RWPE1 (cell line): ENCODE measurements around the gene LARP6.

Experiments
- CTCF ChIA-PET: fragments of 350-600 bp; sonication (Branson Sonifier 250); formaldehyde crosslinking; extraction: SDS; loops from one replicate; lab custom pipeline; 2021; lab: Yijun Ruan, JAX
- POLR2A ChIA-PET: fragments of 400-600 bp; formaldehyde crosslinking; extraction: SDS; loops from one replicate; lab custom pipeline; 2020; ENCODE audit warnings: antibody characterized with exemption; ENCODE audit not compliant: low non-redundant PET; lab: Yijun Ruan, JAX
- DNase-seq: peaks from one replicate; pipeline ENCODE4 v3.0.0; 2012; ENCODE audit warnings: low spot score
- H3K27ac ChIP-seq: fragments of 450-650 bp; 2 replicates; pipeline ENCODE4 v1.5.1; 2017
- TF ChIP-seq, protein P1 (sequence below): fragments of 450-650 bp; conservative IDR thresholded peaks from 2 replicates; pipeline ENCODE4 v1.5.1; 2017; ENCODE audit warnings: low read depth, mild to moderate bottlenecking

Gene LARP6

DNA sequence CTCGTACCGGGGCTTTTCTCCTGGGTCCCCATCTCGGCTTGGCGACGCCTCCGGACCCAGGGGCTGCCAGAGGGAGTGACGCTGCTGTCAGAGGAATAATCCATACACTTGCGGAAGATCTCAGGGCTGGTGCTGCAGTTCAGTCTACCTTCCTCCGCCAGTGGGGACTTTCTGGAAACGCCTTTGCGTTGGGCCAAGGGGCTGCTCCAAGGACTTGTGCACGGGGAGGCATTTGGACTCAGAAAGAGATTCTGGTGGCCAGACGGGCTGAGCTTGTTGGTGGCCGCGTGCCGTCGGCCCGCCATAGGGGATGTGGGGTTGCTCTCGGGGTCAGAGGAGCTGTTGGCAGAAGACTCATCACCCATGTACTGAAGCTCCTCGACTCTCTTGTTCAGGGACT lies 21.8 kb downstream of the LARP6 start:
- peak overlapping the region; percentile 38 for H3K27ac ChIP-seq
- CTCF ChIA-PET: no interaction called here
- TF ChIP-seq, protein P1, sequence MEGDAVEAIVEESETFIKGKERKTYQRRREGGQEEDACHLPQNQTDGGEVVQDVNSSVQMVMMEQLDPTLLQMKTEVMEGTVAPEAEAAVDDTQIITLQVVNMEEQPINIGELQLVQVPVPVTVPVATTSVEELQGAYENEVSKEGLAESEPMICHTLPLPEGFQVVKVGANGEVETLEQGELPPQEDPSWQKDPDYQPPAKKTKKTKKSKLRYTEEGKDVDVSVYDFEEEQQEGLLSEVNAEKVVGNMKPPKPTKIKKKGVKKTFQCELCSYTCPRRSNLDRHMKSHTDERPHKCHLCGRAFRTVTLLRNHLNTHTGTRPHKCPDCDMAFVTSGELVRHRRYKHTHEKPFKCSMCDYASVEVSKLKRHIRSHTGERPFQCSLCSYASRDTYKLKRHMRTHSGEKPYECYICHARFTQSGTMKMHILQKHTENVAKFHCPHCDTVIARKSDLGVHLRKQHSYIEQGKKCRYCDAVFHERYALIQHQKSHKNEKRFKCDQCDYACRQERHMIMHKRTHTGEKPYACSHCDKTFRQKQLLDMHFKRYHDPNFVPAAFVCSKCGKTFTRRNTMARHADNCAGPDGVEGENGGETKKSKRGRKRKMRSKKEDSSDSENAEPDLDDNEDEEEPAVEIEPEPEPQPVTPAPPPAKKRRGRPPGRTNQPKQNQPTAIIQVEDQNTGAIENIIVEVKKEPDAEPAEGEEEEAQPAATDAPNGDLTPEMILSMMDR: no peak
- DNase-seq: no peak
- POLR2A ChIA-PET: no interaction called here

DNA sequence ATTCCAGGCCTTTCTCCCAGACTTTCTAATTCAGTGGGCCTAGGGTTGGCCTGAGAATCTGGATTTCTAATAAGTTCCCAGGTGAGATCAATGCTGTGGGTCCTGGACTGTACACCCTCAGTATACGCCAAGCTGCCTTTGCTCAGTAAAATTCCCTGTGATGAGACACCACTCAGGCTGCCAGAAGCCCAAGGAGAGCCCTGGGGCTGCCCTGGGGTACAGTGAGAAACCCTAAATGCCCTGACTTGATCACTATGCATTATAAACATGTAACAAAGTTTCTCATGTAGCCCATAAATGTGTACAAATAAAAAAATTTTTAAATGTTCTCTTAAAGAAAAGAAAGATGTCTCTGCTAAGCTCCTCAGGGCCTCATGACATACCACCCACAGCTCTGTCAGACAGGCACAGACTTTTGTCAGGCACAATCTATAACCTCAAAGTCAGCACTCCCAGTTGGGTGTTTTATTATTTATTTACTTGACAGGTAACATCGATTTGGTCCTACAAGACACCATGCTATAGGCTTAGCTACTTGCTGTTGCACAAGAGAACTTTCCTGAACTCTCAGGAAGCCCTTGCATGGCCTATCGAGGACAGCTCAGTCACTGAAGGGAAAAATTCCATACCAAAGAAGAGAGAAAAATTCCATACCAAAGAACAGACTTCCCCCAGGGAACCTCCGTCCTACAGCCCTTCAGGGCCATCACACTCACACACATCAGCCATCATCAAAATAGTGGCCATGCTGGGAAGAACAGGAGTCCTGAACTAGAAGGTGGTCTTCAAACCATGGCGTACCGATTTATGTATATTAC lies 22.7 kb downstream of the LARP6 start:
- ChIA-PET POLR2A (no interaction called here), CTCF (interaction anchor here (1.5 to 1.9 kb wide), 2 partner anchors 20 to 44 kb away, joined by 4 to 5 read pairs; no protein-coding TSS in a partner anchor)
- TF ChIP-seq, protein P1: no peak
- DNase-seq: no peak
- H3K27ac ChIP-seq: no peak overlapping the region

DNA sequence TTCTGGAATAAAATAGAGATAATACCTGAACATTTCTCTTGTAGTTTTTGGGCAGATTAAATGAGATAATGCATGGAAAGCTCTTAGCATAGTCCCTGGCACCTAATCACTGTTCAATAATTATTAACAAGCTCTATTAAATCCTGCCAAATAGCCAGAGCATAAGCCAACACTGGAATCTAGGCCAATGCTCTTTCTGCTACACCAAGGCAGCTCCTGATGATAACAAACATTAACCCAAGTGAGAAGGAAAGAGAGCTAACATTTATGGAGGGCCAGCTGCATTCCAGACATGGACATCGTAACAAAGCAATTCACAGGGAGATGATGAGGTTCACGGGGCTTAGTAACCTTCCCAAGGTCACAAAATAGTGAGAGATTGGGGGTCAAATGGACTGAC lies 23.3 kb downstream of the LARP6 start:
- TF ChIP-seq, protein P1: no peak
- ChIA-PET CTCF (interaction anchor here (1.5 to 1.9 kb wide), 2 partner anchors 19 to 45 kb away, joined by 4 to 5 read pairs; no protein-coding TSS in a partner anchor), POLR2A (interaction anchor here (0.5 kb wide), 1 partner anchor 13 kb away, joined by 7 read pairs; no protein-coding TSS in a partner anchor)
- no peak for DNase-seq
- no peak overlapping the region for H3K27ac ChIP-seq

DNA sequence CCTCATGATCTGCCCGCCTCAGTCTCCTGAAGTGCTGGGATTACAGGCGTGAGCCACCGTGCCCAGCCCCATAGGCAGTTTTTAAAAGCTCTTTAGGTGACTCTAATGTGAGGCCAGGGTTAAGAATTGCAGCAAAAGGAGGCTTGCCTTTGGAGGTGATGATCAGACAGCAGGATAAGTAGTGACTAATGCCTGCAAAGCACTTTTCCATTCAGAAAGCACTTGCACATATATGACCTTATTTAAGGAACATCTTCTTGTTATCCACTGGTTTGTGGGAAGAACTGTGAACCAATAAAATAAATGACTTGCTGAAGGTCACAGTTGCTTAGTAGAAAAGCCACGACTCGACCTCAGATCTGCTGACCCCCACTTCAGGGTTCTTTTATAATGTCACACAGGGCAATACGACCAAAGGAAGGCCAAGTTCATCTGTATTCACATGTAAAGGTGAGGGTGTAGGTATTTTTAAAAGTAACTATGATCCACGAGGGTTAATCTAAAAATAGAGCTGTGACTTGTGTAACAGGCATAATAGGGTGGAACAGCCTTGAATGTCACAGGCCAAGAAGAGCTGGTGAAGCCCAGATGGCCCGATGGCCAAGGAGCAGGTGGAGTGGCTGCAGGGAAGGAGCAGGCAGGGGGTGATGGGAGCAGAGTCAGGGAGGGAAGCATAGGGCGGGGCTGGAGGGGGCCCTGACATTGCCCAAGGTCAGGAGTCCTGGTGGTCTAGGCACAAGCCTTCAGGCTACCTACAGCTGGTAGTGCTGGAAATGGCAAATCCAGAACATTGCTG lies 24.4 kb downstream of the LARP6 start:
- POLR2A ChIA-PET: no interaction called here
- peak overlapping the region; percentile 72; the same call in 1 of the 2 replicates for H3K27ac ChIP-seq
- CTCF ChIA-PET: interaction anchor here (1.5 to 1.9 kb wide), 2 partner anchors 18 to 46 kb away, joined by 4 to 5 read pairs; no protein-coding TSS in a partner anchor
- DNase-seq: no peak
- TF ChIP-seq, protein P1: no peak

DNA sequence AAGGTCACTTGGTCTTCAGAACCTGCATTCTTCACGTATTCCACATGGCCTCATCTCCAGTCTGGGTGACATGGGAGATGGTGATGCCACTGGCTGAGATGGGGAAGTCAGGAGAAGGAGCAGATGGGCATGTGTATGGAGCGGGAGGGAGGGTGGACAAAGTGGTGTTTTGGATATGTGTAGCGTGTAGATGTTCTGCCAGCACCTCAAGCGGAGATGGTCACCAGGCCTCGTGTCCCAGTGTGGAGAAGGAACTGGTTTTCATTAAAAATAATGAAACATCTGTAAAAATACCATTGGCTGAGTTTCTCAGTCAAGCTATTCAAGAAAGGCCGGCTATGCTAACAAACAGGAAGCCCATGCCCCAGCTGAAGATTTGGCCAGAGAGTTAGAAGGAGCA lies 26.2 kb downstream of the LARP6 start:
- ChIA-PET POLR2A (no interaction called here), CTCF (no interaction called here)
- TF ChIP-seq, protein P1: no peak
- H3K27ac ChIP-seq: peak overlapping the region; percentile 72
- no peak for DNase-seq

DNA sequence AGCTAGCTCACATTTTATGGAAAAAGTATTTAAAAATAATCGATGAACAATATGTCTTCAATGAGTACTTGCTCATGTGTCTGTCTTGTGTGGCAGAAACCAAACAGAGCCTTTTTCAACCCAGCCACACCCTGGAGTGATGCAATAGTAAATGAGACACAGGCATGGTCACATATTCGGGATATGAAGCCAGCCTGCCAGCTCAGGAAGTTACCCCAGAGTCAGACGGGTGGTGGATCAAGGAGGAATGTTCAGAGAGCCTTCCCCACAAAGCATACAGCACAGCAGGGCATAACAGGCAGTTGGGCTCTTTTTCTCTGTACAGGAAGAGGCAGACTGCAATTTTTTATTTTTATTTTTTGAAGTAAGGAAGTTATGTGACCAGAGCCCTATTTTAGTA lies 27.3 kb downstream of the LARP6 start:
- peak; percentile 70 for DNase-seq
- peak overlapping the region; percentile 72 for H3K27ac ChIP-seq
- ChIA-PET CTCF (interaction anchor here (0.6 to 3.1 kb wide), 2 partner anchors 13 to 48 kb away, joined by 3 to 25 read pairs; no protein-coding TSS in a partner anchor), POLR2A (no interaction called here)
- TF ChIP-seq, protein P1: no peak
